Left ventricle myocardium superior (tissue), 1 donor: Measurements from ENCODE around the gene NTMT1. TPM values are rescaled to one million over a fixed set of nuclear protein-coding genes. Genes with fewer than 3 reads are reported as not detected.
"Not testable (repeated sequence)": the region's sequence is repeated elsewhere in the genome, so short reads cannot be mapped to it uniquely, and the experiment has no call there.

Experiments
- ATAC-seq: fragments of 200-7000 bp; cut with Tn5 transposase; one replicate; pipeline ENCODE4 v1.9.1; 2020; ENCODE audit warnings: mild to moderate bottlenecking, moderate library complexity
- DNase-seq: peaks from one replicate; pipeline ENCODE4 v3.0.0-alpha.2; 2020
- intact Hi-C: fragments of 100-400 bp; cut with micrococcal nuclease; formaldehyde crosslinking; loops from one replicate; pipeline ENCODE4 v1.11.0; 2022
- total RNA-seq: library from RNA; stranded (reverse); fragmentation: NEBNext Ultra II Directional; extraction: Animal tissue kit (Norgen Biotek cat#: 25700); gene quantifications from one replicate; pipeline ENCODE4 v1.2.1, GENCODE V29; 2021
- donor health status: DM: no; HTN: yes; CAD: no; lungs with severe emphysema.

Gene NTMT1
- total RNA-seq, 1 donor from 2014 or later: 66.5 TPM

DNA sequence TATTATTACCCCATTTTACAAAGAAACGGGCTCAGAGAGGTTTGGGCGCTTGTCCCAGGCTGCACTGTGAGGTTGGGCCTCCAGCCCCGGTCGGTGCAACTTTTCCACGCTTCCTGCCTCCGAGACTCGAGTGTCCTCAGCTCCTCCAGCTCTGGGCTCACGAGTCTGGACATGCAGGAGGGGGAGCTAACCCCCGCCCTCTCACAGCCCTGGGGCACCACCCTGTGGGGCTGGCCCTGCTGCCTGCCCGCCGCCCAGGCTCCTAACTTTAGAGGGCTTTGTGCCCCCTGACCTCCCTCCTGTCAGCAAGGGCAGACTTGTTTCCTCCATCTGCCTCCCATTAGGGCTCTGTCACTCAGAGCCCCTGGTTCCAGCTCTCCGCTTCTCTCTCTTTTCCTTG lies 20.3 kb downstream of the NTMT1 start:
- intact Hi-C loops: no loop called here
- ATAC-seq: no peak
- no peak for DNase-seq

DNA sequence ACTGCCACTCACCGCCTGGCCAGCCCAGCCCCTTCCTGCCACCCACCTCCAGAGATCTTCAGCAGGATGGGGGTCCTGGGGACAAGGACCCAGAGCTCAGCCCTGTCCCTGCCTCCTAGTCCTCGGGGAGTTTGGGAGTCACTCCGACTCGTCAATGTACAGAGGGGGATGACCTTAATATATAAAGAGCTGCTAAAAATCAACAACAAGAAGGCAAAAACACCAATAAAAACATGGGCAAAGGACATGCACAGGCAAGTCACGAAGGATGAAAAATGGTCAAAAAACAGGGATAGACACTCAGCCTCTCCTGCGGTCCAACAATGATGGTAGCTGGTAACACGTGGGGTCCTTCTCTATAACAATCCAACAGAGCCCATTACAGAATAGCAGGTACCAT lies 20.7 kb downstream of the NTMT1 start:
- DNase-seq (no peak), ATAC-seq (no peak)
- intact Hi-C loops: no loop called here

DNA sequence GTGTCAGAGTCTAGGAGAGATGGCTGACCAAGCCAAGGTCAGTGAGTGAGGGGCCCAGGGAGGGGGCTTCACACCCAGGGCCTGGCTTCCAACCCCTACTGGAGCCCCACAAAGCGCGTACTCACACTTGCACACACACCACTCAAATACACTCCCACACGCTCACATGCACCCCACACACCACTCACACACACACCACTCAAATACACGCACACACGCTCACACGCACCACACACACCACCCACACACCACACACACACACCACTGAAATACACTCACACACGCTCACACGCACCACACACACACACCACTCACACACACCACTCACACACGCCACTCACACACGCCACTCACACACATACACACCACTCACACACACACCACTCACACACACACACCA lies 21.7 kb downstream of the NTMT1 start:
- intact Hi-C loops: no loop called here
- DNase-seq: peak; percentile 16

DNA sequence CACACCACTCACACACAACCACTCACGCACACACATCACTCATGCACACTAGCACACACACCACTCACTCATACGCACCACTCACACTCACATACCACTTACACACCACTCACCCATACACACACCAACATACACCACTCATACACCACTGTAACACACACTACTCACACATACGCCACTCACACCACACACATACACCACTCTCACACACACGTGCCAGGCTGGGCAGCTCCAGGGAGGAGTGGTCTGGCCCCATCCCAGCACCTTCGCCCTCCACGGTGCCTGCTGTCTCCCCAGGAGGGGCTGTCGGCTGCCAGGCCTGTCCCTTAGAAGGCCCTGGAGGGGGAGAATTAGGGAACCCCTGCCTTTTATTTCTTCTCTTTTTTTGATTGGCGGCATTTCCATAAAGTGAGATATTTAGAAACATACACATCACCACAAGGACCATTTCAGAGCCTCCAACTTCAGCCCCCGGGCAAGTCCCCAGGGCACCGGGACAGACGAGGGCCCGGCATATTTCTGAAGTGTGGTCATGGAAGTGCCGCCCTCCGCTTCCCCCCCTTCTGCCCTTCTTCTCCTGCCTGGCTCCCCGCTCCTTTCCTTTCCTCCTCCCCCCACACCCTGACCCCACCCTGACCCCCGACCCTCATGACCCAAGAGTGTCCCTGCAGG lies 22.3 kb downstream of the NTMT1 start:
- intact Hi-C loops: no loop called here
- no peak for DNase-seq
- ATAC-seq: no peak

More for the DNA sequence above, 21.7 kb downstream of the NTMT1 start:
- no peak for ATAC-seq

DNA sequence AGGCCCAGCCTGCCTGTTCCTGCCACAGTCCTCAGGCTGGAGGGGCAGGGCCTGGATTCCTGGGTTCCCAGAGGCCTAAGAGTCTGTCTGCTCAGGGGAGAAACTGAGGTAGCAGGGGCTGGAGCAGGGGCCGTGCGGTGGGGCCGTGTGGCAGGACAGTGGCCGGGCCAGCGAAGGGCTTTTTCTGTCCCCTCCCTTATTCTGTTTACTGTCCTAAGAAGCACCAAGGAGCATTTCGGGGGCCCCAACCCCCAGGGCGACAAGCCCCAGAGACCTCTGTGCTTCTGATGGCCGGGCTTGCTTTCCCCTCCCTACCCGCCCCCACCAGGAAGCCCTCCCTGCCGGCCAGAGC lies 22.8 kb downstream of the NTMT1 start:
- DNase-seq (no peak), ATAC-seq (no peak)
- intact Hi-C loops: no loop called here

DNA sequence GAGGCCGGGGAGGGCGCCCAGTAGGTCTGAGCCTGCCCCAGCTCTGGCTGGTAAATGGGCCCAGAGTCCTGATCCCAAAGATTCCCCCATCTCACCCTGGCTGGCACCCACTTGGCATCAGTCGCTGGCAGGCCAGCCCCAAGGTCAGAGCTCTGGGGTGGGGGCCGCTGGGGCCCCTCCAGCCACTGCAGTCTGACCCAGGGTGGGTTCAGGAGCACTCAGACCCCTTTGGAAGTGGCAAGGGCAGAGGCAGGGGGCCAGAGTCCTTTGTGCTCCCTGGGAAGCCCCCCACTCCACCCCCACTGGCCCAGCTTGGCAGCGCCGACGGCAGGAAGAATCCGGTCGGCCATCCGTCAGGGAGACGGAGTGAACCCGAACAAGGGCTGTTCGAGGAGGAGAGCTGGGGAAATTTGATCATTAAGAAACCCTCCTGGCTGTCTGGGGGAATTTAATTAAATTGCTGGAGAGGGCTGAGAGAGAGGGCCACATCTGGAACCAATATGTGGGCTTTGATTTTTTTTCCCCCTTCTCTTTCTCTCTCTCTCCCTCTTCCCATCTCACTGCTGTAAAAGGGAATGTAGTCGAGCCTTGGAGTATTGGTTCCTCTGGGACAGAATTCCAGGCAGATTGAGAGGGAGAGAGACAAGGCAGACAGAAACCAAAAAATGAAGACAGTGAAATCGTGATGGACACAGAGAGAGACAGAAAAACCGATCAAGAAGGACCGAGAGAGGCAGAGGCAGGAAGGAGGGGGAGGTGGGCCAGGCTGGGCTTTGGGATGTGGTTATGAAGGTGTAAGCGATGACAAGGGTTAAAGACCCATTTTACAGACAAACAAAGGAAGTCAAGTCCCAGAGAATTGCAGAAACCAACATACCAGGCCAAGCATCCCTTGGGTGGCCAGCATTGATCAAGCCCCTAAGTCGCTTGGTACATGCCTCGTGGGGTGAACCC lies 24.0 kb downstream of the NTMT1 start:
- intact Hi-C loops: no loop called here
- DNase-seq (no peak), ATAC-seq (no peak)

DNA sequence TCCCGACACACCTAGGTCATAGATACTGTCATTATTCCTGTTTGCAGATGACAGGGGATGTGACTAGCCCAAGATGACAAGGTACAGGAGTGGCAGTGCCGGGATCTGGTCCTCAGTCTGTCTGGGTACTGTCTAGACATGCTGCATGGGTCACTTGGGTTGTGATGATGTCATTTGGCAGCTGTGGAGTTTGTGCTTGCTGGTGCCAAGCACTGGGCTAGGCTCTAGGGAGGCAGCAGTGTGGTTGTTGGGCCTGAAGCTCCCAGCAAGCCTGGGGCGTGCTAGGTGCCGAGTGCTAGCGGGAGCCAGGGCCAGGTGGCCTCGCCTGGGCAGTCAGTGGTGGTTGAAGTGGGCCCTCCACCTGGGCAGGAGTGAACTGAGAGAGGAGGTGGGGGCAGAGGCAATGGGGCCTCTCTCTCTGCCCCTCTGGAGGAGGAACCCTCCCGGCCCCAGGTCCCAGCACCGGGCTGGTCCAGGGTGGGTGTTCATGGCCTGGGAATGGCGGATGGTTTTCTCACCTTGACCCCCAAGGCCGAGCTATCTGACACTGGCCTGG lies 24.8 kb downstream of the NTMT1 start:
- intact Hi-C loops: no loop called here
- no peak for DNase-seq
- no peak for ATAC-seq

DNA sequence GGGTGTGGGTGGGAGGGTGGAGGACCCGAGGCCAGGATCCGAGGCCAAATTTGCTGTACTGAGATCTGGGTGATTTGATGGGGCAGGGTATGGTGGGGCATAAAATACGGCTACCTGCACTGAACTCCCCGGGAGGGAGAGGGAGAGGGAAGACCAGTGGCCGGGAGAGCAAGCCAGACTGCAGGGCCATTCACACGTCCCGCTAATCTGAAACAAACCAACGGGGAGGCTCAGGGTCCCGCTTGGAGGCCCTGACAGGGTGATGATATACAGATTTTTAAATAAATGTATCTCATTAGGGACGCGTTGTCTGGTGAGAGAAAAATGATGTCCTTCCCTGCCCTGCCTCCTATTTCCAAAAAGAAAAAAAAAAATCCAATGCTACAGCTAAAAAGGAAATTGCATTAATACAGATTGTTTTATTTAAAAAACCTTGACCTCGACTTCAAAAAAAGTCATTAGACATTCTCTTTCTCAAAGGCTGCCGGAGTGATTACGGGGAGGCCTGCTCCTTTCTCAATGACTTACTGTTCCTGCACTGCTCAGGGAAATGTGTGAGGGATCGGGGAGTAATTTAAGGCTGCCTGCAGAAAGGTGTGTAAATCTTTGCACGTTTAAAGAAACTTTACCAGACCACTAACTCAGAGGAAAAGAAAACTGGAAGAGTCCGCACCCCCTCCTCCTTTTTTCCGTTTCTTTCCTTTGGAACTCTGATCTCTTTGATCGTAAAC lies 28.0 kb downstream of the NTMT1 start:
- no peak for ATAC-seq
- no peak for DNase-seq
- intact Hi-C loops: no loop called here

DNA sequence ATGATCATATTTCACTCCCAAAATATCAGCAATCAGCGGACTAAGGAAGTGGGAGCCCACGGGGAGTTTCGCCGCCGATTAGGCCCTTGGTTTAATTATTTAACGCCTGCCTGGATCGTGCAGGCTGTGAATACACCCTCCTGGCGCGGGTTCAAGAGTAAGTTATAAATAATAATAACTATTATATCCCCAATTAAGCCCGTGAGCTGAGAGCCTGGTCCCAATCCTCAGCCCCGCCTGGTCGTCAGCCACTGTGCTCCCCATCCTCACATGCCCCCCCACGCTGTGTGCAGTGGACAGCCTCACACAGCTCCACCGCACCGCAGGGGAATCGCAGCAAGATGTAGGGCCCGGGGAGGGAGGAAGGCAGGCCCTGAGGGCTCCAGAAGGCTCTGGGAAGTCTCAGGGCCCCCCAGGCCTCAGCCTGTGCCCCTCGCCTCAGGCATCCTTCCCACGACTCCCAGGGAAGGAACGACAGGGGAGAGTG lies 28.6 kb downstream of the NTMT1 start:
- intact Hi-C loops: no loop called here
- ATAC-seq (no peak), DNase-seq (no peak)

DNA sequence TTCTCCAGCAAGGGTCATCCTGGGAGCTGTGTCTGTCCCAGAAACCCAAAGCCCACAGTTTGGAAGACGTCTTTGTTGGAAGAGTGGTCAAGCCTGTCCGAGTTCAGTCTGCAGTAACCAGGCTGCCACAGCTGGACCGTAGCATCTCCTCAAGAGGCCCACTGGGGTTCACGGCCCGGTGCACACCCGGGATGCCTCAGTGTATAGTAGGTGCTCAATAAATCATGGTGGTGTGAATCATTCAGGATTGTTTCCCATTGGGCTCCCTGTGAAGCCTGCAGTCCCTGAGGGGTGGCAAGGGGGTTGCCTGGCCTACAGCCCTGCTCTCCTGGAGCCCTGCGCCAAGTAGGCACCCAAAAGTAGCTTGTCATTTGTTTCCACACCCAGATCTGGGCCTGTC lies 29.2 kb downstream of the NTMT1 start:
- ATAC-seq: no peak
- no peak for DNase-seq
- intact Hi-C loops: no loop called here

DNA sequence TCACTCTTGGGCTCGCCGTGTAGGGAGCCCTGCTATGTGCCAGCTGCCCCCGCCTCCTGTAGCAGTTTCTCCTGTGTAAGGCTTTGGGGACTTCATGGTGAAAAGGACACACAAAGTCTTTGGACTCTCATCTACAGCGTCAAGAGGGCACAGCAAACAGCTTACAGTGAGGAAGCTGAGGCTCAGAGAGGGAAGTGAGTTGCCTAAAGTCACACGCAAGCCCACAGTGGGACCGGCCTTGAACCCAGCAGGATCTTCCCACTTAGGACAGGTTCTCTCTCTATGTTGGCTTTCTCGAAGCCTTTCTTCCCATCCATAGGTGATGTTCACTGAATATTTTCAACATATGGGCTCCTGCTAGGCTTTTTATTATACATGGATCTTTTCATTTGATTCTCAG lies 29.7 kb downstream of the NTMT1 start:
- intact Hi-C loops: no loop called here
- no peak for ATAC-seq
- no peak for DNase-seq

DNA sequence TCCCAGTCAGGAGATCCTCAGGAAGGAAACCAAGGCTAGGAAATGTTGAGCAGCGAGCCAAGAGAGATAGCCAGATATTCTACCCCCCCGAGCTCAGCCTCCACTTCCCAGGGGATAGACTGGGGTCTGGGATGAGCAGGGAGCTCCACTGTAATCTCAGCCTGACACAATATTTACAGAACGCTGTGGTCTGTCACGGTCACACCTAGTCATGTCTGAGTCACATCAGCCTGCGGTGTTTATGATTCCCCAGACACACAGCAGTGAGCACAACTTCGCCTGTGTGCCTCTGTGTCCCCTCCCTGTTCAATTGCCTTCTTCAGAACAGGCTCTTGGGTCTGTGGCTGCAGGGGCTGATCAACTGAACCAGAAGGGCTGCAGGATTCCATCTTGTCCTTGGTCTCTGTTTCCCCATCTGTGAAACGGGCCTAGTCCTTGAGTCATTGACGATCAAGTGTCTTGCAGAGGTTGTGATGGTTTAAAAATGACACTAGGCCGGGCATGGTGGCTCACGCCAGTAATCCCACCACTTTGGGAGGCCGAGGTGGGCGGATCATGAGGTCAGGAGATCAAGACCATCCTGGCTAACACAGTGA lies 30.9 kb downstream of the NTMT1 start:
- intact Hi-C loops: no loop called here
- ATAC-seq (no peak), DNase-seq (no peak)

DNA sequence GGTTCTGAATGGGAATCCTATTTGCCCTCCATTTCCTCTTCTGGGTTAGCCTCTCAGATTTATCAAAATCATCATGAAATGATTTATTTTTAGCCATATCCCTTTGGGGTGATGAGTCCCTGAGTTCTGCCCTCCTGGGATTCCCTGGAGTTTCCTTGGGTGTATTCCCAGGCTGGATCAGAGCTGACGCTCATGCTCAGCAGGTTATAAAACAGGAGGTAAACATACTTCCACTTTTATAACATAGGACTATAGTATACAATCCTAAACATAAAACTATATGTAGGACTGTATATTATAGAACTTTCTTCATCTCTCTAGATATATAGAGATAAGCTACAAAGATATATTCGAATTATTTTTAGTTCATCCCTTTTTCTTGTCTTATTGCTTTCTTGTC lies 35.1 kb downstream of the NTMT1 start:
- ATAC-seq (no peak), DNase-seq (no peak)
- intact Hi-C loops: no loop called here

DNA sequence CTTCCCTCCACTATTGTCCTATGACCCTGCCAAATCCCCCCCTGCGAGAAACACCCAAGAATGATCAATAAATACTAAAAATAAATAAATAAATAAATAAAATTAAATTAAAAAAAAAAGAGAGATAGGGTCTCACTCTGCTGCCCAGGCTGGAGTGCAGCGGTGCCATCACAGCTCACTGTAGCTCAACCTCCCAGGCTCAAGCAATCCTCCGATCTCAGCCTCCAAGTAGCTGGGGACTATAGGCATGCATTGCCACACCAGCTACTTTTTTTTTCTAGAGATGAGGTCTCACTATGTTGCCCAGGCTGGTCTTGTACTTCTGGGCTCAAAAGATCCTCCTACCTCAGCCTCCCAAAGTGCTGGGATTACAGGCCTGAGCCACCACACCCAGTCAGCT lies 36.3 kb downstream of the NTMT1 start:
- ATAC-seq, intact Hi-C loops, DNase-seq: not testable (repeated sequence)

DNA sequence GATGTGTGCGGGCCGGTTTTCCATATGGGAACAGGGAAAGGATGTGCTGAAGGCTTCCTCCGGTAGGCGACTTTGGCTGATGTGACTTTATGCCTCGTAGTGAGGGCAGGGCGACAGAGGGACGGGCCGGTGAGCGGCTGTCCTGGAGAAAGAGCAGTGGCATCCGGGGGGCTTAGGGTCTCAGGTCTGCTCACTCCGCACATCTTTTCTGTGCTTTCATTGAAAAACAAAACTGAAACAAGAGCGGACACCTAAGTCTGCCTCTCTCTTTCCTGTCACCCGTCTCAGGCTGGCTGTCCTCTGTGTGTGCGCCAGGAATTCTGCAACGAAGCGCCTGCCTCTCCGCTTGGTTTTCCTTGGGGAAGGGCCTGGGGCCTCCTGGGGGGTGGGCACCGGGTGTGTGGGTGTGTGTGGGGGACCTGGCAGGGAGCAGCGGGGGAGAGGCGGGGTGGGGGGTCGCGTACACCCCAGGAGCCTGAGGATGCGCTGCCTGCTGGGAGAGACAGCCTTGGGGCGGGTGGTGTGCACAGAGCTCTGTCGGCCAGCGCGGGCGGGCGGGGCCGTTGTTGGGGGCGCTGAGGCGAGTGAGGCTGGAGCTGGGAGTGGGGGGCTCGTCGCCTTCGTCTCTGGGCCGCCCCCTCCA lies 38.9 kb downstream of the NTMT1 start:
- peak; percentile 66 for ATAC-seq
- DNase-seq: no peak
- intact Hi-C loops: no loop called here

DNA sequence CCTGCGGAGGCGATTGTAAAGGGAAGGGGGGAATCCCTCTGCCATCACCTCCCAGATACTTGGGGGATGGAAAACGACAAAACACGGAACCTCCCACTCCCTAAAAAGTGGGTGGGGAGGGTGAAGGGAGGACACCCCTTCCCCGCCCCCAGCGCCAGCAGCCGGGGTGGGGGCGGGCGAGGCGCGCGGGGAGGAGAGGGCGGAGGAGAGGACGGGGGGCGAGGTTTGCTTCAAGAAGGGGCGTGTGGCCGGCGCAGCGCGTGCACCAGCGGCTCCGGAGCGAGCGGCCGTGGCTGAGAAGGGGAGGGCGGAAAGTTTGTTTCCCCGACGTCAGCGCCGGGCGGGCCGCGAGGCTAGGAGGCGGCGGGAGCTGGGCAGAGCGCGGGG lies 39.4 kb downstream of the NTMT1 start, which contains the start of gene PRRX2:
Gene PRRX2 (plus strand): TSS at position 259 of the 387 bp plus-strand sequence. CDS start 221 bp downstream, outside the sequence.
- no peak for DNase-seq
- peak; percentile 69 for ATAC-seq
- intact Hi-C loops: no loop called here

DNA sequence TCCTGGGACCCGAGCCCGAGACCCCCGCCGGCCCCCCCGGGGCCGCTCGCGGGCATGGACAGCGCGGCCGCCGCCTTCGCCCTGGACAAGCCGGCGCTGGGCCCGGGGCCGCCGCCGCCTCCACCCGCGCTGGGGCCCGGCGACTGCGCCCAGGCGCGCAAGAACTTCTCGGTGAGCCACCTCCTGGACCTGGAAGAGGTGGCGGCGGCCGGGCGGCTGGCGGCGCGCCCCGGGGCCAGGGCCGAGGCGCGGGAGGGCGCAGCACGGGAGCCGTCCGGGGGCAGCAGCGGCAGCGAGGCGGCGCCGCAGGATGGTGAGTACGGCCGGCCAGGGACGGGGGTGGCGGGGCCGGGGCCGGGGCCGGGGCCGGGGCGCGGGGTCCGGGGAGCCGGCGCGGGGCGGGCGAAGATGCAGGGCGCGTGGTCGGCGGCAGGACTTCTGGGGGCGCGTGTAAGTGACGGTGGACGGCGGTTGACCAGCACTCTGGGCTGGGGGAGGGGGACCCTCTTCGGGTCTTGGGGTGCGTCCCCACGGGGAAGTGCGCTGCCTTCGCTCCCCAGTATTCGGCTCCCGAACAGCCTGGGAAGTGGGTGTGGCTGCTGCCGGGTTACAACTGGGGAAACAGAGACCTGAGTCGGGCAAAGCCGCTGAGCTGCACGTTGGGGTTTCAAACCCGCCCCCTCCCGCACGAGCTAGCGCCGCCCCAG lies 40.0 kb downstream of the NTMT1 start:
- ATAC-seq: no peak
- intact Hi-C loops: no loop called here
- DNase-seq: no peak

DNA sequence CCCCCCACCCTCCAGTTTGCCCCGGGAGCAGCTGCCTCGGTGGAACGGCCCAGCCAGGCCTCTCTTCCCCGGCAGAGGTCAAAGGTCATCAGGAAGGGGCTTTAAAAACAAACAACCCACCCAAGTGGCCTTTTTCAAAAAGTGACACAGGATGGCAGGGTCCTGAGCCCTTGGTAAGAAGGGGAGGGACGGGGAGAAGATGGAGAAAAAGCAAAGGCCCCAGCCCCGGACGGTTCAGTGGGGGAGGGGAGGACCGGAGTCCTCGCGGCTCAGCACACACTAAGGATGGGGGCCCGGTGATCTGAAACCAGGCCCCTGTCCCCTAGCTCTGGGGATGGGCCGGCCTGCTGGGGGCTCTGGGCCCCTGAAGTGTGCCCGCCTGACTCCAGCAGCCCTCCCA lies 40.6 kb downstream of the NTMT1 start:
- no peak for ATAC-seq
- intact Hi-C loops: no loop called here
- DNase-seq: no peak
